ENCODE data around the gene ELOA2.
"Not testable (repeated sequence)": the region's sequence is repeated elsewhere in the genome, so short reads cannot be mapped to it uniquely, and the experiment has no call there.

ELOA2 gene

GRCh38 chr18:47035156-47035671 is at the start of gene ELOA2:
TSS of gene ELOA2 (minus strand) at chr18:47035621. CDS start at chr18:47035264, 357 bp downstream.
- DNase-seq (ENCODE audit: low read depth, low spot score) = no peak

GRCh38 chr18:47081578-47081977 is 46.2 kb upstream of the ELOA2 start:
- DNase-seq (ENCODE audit: low read depth, low spot score) = no peak

GRCh38 chr18:47080872-47081271 is 45.5 kb upstream of the ELOA2 start:
- no peak for DNase-seq (ENCODE audit: low read depth, low spot score)

GRCh38 chr18:47077111-47077510 is 41.7 kb upstream of the ELOA2 start:
- no peak for DNase-seq (ENCODE audit: low read depth, low spot score)

- DNase-seq (ENCODE audit: low read depth, low spot score) = no peak
Measured at GRCh38 chr18:47075098-47075883, 39.9 kb upstream of the ELOA2 start.

GRCh38 chr18:47067648-47068047 is 32.2 kb upstream of the ELOA2 start:
- DNase-seq (ENCODE audit: low read depth, low spot score) = no peak

GRCh38 chr18:47063096-47063495 is 27.7 kb upstream of the ELOA2 start:
- DNase-seq (ENCODE audit: low read depth, low spot score) = no peak

- no peak for DNase-seq (ENCODE audit: low read depth, low spot score)
Measured at GRCh38 chr18:47062471-47062870, 27.1 kb upstream of the ELOA2 start.

- no peak for DNase-seq (ENCODE audit: low read depth, low spot score)
Measured at GRCh38 chr18:47054369-47054768, 18.9 kb upstream of the ELOA2 start.

GRCh38 chr18:47050468-47050867 is 15.0 kb upstream of the ELOA2 start:
- no peak for DNase-seq (ENCODE audit: low read depth, low spot score)

- no peak for DNase-seq (ENCODE audit: low read depth, low spot score)
Measured at GRCh38 chr18:47040982-47041381, 5.6 kb upstream of the ELOA2 start.

GRCh38 chr18:47036927-47037578 is 1.6 kb upstream of the ELOA2 start:
- no peak for DNase-seq (ENCODE audit: low read depth, low spot score)

- DNase-seq (ENCODE audit: low read depth, low spot score) = no peak
Measured at GRCh38 chr18:47036298-47036874, 965 bp upstream of the ELOA2 start.

GRCh38 chr18:47034591-47034990 is 830 bp downstream of the ELOA2 start:
- DNase-seq (ENCODE audit: low read depth, low spot score) = not testable (repeated sequence)

- DNase-seq (ENCODE audit: low read depth, low spot score) = no peak
Measured at GRCh38 chr18:47032945-47033344, 2.5 kb downstream of the ELOA2 start.

GRCh38 chr18:47030887-47031286 is 4.5 kb downstream of the ELOA2 start:
- not testable (repeated sequence) for DNase-seq (ENCODE audit: low read depth, low spot score)

GRCh38 chr18:47029684-47030353 is 5.6 kb downstream of the ELOA2 start:
- not testable (repeated sequence) for DNase-seq (ENCODE audit: low read depth, low spot score)

- not testable (repeated sequence) for DNase-seq (ENCODE audit: low read depth, low spot score)
Measured at GRCh38 chr18:47028738-47029137, 6.7 kb downstream of the ELOA2 start.

GRCh38 chr18:47025557-47026174 is 9.8 kb downstream of the ELOA2 start:
- DNase-seq (ENCODE audit: low read depth, low spot score) = not testable (repeated sequence)

GRCh38 chr18:47023769-47024465 is 11.5 kb downstream of the ELOA2 start:
- DNase-seq (ENCODE audit: low read depth, low spot score) = not testable (repeated sequence)

GRCh38 chr18:47022821-47023220 is 12.6 kb downstream of the ELOA2 start:
- not testable (repeated sequence) for DNase-seq (ENCODE audit: low read depth, low spot score)

Measured in activated naive CD8-positive, alpha-beta T cell treated with anti-CD3 and anti-CD28 coated beads, Interleukin-2, amount 50 U/mL, for 16 hours (primary cell).